GM12801 (cell line): ENCODE data around the gene NXPH2.

Experiments
- TF ChIP-seq, protein P1 (sequence below): IDR thresholded peaks from one replicate; pipeline ENCODE4 v1.5.1; 2011; ENCODE audit warnings: control low read depth; ENCODE audit not compliant: insufficient read length; ENCODE audit errors: extremely low read depth

The NXPH2 gene

DNA sequence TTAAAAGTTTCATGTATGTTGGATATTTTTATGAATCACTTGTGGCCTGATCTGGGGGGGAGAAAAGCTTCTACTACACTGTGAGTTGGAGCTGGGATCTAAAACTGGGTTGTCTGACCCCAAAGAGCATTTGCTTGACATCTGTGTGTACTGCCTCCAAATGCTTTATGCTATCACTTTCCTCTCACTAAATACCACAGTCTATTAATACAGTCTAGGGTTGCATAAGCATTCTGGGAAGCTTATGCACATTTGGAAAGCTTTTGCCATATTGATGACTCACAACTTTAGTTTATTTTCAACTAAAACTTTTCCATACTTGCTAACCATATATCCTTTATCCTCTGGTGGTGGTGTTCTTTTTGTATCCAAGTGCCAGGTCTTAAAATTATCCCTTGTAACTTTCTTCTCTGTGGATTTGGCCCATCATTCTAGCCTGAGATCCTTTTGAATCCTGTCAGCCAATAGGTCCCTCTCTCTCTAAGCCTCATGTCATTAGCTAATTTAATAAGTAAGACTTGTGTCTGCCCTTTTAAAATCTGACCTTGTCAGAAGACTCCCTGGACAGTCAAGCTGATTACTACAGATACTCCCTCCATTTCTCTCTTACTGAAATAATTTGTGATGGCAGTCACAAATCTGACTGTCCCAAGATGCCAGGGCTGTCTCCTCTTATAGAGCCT is 72.7 kb downstream of the NXPH2 start:
- TF ChIP-seq, protein P1, sequence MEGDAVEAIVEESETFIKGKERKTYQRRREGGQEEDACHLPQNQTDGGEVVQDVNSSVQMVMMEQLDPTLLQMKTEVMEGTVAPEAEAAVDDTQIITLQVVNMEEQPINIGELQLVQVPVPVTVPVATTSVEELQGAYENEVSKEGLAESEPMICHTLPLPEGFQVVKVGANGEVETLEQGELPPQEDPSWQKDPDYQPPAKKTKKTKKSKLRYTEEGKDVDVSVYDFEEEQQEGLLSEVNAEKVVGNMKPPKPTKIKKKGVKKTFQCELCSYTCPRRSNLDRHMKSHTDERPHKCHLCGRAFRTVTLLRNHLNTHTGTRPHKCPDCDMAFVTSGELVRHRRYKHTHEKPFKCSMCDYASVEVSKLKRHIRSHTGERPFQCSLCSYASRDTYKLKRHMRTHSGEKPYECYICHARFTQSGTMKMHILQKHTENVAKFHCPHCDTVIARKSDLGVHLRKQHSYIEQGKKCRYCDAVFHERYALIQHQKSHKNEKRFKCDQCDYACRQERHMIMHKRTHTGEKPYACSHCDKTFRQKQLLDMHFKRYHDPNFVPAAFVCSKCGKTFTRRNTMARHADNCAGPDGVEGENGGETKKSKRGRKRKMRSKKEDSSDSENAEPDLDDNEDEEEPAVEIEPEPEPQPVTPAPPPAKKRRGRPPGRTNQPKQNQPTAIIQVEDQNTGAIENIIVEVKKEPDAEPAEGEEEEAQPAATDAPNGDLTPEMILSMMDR: no peak

DNA sequence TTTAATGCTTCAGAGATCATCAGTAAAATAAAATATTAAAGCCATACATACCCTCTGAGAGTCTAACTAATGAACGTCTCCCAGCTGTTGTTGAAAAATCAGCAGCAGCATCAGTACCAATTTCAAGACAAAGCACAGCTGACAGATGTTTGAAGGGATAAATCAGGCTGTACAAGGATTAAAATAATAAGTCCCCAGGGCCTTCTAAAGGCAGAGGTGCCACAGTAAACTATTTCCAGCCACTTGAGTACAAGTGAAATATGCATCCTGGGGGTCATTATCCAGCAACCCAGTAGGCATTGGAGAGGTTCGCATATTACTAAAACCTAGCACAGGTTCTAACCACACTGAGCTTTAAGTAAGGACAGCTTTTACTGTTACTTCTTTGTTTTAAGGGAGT is 76.9 kb downstream of the NXPH2 start:
- TF ChIP-seq, protein P1: no peak

DNA sequence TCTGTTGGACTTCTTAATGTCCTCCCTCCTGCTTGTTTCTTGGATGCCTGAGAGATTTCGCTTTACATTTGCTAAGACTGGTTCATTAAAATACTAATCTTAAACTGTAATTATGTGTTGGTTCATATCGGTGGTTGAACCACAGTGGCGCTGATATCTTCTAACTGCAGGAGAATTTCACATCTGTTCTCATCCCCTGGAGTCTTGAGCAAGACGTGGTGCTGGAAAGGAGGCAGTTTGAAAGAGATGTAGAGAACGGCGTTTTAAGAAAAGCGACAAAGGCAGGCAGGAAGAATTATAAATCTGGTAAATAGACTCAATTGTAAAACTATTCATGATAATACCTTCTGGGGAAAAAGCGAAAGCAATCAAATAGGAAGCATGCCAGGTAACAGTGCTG is 79.5 kb downstream of the NXPH2 start:
- TF ChIP-seq, protein P1: no peak

DNA sequence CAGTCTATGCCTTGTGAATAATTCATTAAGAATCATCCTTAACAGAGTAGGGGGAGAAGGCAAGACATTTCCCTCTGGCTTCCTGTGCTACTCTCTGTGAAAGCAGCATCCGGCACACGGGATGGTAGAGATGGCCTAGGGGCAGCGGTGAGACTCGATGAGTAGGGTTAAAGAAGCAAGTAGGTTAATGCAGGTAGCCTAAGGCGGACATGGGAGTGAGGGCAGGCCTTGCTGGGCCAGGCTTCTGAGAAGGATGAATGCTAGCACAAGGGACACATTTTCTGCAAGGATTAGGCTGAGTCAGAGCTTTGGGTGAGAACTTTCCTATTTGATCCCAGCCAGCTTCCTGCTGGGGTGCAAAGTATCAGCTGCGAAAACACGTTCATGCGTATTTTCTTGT is 80.8 kb downstream of the NXPH2 start:
- TF ChIP-seq, protein P1: no peak

DNA sequence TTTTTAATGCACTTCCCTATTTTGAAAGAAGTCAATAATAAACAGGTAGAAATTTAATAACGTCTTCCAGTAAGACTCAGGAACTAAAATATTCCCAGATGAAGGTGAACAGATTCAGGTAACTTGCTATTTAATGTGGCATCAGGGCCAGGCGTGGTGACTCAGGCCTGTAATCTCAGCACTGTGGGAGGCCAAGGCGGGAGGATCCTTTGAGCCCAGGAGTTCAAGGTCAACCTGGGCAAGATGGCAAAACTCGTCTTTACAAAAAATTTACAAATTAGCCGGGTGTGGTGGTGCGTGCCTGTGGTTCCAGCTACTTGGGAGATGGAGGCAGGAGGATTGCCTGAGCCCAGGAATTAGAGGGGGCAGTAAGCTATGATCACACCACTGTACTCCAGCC is 81.8 kb downstream of the NXPH2 start:
- TF ChIP-seq, protein P1: no peak

DNA sequence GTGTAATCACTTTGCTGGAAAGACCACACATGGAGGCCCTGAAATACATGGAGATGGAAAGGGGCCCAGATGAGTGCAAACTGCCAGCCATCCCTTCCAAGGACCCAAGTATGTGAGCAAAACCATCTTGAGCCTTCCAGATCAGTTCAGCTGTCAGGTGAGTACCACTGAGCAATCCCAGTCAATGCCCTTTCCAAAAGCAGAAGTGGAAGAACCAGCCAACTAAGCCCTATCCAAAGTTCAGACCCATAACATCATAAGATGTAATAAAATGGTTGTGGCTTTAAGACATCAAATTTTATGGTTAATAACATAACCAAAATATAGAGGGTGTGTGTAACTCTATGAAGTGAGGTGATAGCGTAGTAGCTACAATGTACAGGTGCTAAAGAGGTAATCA is 88.5 kb downstream of the NXPH2 start:
- TF ChIP-seq, protein P1: no peak

DNA sequence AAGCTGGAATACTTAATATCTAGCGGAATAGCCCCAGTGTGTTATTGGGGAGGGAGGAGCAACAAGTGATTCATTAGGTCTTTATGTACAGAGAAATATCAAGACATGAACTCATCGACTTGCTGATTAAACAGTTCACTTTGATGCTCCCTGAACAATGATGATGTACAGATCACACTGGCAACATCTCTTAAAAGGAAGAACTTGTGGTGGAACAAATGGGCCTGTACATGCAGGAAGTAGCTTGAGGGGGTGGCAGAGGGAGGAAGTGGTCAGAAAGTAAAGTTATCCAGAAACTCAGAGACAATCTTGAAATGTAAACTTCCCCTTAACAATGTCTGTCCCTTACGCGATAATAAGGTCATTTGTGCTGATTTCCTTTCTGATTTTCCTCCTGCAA is 90.5 kb downstream of the NXPH2 start:
- TF ChIP-seq, protein P1: no peak
